ENCODE data around the gene KCNAB3. TPM values are rescaled to one million over a fixed set of nuclear protein-coding genes. Genes with fewer than 3 reads are reported as not detected.

KCNAB3 gene
- total and polyA plus RNA-seq, 9 of the 15 experiments (the other 6 are each of a cell fraction or from before 2014, with no cell fraction given) = 0.03 to 2.5 (median 1.1) TPM

- TF ChIP-seq GABPB2 (CRISPR knock-in tag; conservative IDR thresholded peaks at IDR 0.05) = no peak
- no peak for TF ChIP-seq KAT7 (CRISPR knock-in tag; IDR thresholded peaks at IDR 0.05; ENCODE audit: borderline replicate concordance)
- no peak for TF ChIP-seq ZNF280A (IDR thresholded peaks at IDR 0.05; ENCODE audit: low read depth, partially characterized antibody)
- no peak for TF ChIP-seq RFX7 (CRISPR knock-in tag; IDR thresholded peaks at IDR 0.05)
- no peak for TF ChIP-seq KDM5B (IDR thresholded peaks at IDR 0.05; ENCODE audit: insufficient replicate concordance, low read depth, low read length)
- no peak for TF ChIP-seq ZNF384 (IDR thresholded peaks at IDR 0.05; ENCODE audit: low read depth, low read length)
- no peak for TF ChIP-seq NRF1 (conservative IDR thresholded peaks at IDR 0.05 in 1 of 2, IDR thresholded peaks at IDR 0.05 in 1 of 2)
- TF ChIP-seq ZNF174 (CRISPR knock-in tag; IDR thresholded peaks at IDR 0.05) = no peak
- no peak for TF ChIP-seq MAFF (IDR thresholded peaks at IDR 0.05; ENCODE audit: low read length)
- TF ChIP-seq GMEB1 (CRISPR knock-in tag; IDR thresholded peaks at IDR 0.05) = no peak
- TF ChIP-seq THRB (CRISPR knock-in tag; conservative IDR thresholded peaks at IDR 0.05) = no peak
- no peak for TF ChIP-seq THRA (IDR thresholded peaks at IDR 0.05)
- no peak for TF ChIP-seq ZNF232 (CRISPR knock-in tag; IDR thresholded peaks at IDR 0.05)
- no peak for TF ChIP-seq ZNF280B (CRISPR knock-in tag; IDR thresholded peaks at IDR 0.05)
- no peak for TF ChIP-seq TGIF2 (CRISPR knock-in tag; IDR thresholded peaks at IDR 0.05)
- TF ChIP-seq BRF2 (IDR thresholded peaks at IDR 0.05; ENCODE audit: borderline replicate concordance, insufficient read depth, insufficient read length) = no peak
- no peak for TF ChIP-seq KAT2B (IDR thresholded peaks at IDR 0.05; ENCODE audit: low read depth, low read length)
- TF ChIP-seq FOXO4 (CRISPR knock-in tag; IDR thresholded peaks at IDR 0.05) = no peak
- no peak for TF ChIP-seq TARDBP (IDR thresholded peaks at IDR 0.05)
Observed at GRCh38 chr17:7916385-7916682, 13.3 kb downstream of the KCNAB3 start (continued).

All from K562 (cell line).